Amygdala (tissue), 56 donors: ENCODE data around the gene TFPT.
"Not testable (repeated sequence)": the region's sequence is repeated elsewhere in the genome, so short reads cannot be mapped to it uniquely, and the experiment has no call there.

ENCODE experiments used
- DNase-seq, 56 donors: peaks; one replicate each; lab custom pipeline; 2025; lab: John Stamatoyannopoulos, UW

TFPT gene

DNA sequence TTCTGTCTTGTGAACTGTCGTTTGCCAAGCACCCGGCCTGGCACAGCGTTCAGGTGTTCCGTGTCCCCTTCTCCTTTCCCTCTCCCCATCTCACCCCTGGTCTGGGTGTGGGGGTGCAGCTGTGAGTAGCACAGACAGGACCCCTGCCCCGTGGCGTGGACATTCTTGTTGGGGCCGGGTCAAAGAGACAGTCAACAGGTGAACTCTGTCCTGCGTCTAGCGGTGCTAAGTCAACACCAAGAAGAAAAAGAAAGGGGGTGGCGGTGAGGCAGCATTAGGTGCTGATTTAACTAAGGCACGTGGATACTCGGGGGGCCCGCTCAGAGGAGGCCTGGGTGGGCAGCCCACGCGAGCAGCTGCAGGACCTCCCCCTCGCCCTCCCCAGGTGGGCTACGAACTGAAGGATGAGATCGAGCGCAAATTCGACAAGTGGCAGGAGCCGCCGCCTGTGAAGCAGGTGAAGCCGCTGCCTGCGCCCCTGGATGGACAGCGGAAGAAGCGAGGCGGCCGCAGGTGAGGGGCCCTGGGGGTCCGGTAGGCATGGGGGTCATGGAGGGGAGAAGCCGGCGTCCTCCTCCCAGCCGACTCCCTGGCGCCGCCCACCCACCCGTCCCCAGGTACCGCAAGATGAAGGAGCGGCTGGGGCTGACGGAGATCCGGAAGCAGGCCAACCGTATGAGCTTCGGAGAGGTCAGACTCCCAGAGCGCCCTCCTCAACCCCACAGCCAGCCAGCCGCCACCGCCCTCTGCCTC lies 12.4 kb upstream of the TFPT start:
- no peak for DNase-seq

DNA sequence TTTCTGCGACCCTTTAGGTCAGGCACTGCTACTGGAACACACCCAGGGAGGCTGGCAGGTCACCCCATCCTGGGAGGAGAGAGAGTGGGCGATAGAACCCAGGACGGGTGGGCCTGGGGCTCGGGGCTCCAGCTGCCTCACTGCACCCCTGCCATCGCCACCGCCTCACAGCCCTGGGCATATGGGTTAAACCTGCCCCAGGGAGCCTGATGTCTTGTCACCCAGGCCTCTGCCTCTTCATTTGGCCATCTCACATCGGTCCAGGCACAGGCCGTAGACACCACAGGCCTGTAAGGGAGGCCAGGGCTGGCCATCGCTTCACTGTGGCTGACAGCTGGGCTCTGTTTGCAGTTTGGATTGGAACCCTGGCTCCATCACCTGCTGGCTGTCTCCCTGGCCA lies 10.3 kb upstream of the TFPT start:
- DNase-seq: no peak

DNA sequence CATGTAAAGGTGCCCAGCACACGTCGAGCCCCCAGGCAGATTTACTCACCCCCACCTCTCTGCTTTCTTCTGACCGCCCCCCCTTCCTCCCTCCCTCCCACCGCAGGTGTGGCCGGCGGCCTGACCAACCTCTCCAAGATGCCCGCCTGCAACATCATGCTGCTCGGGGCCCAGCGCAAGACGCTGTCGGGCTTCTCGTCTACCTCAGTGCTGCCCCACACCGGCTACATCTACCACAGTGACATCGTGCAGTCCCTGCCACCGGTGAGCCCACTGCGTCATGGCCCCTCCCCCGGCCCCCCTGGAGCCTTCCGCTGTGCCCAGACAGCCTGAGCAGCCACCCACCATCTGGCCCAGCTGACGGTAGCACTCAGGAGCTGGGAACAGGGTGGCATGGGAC lies 8.9 kb upstream of the TFPT start:
- DNase-seq: no peak

GRCh38 chr19:54123682-54124081 lies 8.2 kb upstream of the TFPT start:
- DNase-seq: no peak

GRCh38 chr19:54121259-54121658 lies 5.8 kb upstream of the TFPT start:
- DNase-seq: no peak

DNA sequence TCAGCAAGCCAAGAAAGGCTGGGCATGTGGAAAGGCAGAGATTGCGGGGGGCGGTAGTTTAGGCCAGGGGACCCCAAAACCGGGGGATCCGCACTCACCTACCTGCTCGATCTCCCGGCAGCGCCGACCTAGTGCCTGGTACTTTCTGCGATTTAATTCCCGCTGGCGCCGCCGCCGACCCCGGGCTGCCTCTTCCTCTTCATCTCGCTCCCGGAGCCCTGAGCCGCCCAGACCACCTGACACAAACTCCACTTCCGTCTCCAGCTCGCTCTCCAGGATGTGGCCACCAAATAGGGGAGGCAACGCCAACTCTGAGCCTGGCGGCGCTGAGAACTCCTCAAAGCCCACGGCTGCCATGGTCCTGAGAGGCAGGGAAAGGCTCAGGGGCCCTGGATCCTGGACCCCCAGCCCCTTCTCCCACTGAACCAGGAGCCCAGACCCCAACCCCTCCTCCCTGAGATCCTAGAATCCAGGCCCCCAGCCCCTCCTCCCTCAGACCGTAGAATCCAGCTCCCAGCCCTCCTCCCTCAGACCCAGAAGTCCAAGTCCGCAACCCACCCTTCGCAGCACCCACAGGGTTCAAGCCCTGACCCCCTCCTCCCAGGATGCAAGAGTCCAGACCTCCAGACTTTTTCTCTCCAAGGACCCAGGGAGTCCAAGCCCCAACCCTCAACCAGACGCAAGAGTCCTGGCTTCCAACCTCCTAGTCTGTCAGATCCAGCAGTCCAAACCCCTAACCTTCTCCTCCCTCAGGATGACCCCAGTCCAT lies 933 bp downstream of the TFPT start:
- peak in 32 of 56 donors; percentile 10 to 66 (median 29) for DNase-seq

GRCh38 chr19:54109651-54110050 lies 5.8 kb downstream of the TFPT start:
- DNase-seq: no peak

GRCh38 chr19:54108496-54108895 lies 7.0 kb downstream of the TFPT start:
- DNase-seq: no peak

GRCh38 chr19:54107876-54108490 lies 7.5 kb downstream of the TFPT start:
- DNase-seq: no peak

DNA sequence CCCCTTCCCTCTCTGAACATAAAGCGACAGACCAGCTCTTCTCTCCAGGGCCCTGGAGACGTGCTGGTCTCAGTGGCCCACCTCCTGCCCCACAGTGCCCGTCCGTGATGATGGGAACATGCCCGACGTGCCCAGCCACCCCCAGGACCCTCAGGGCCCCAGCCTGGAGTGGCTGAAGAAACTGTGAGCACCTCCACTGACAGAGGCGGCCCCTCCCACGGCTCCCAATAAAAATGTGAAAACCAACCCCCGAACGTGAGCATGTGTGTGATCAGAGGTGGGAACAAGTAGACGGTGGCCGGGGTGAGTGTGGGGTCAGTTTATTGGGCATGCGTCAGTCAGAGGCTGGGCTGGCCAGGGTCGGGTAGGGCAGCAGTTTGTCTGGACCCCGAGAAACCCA lies 8.7 kb downstream of the TFPT start:
- DNase-seq: no peak

GRCh38 chr19:54105796-54106195 lies 9.7 kb downstream of the TFPT start:
- no peak for DNase-seq

DNA sequence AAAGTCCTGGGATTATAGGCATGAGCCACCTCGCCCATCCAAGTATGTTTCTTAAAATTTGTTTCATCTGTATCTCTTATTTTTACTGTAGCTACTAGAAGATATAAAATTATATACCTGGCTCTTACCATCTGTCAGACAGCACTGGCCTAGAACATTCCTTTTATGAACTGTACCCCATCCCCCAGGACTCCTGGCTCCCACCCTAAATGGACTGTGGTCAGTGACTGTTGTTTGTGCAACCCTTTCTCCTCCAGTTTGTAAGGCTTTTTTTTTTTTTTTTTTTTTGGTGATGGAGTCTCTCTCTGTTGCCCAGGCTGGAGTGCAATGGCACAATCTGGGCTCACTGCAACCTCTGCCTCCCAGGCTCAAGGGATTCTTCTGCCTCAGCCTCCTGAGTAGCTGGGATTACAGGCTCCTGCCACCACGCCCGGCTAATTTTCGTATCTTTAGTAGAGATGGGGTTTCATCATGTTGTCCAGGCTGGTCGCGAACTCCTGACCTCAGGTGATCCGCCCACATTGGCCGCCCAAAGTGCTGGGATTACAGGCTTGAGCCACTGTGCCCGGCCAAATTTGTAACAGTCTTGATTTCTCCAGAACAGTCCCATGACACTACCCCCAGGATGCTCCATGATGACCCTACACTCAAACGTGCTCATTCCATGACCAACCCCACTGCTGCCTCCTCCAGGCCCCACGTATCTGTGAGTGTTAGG lies 10.3 kb downstream of the TFPT start:
- DNase-seq: no peak

DNA sequence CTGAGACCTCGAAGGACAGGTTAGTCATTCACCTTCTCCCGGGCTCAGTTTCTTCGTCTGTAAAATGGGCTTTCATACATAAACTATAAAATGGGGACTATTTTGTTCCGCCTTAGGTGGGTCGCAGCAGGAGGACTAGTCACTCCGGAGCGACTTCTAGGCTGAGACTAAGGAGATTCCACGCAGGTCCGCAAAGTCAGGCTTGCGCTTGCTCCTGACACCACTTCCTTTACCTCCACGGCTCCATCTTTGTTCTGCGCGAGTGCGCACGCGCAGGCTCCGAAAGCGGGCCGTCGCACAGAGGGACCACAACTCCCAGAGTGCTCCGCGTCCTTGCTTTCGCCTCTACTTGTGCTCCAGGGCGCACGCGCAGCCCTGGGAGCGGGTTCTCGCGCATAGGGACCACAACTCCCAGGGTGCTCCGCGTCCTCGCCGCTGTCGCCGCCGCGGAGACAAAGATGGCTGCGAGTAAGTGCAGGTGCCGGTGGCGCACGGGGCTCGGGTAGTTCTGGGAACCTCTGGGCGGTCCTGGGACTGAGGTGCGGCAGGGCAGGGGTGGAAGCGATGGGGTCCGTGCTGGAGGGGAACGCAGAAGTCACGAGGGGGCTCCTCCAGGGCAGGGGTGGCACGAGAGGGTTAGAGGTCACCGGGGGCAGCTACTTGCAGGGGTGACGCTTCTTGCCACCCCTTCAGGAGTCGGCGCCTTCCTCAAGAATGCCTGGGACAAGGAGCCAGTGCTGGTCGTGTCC lies 12.9 kb downstream of the TFPT start, which contains the start of gene NDUFA3:
Gene NDUFA3, plus strand, starts transcription at position 435 of the 749 bp plus-strand sequence. Its CDS starts 24 bp downstream, at position 459.
- DNase-seq: peak; percentile 69 to 99 (median 95)

DNA sequence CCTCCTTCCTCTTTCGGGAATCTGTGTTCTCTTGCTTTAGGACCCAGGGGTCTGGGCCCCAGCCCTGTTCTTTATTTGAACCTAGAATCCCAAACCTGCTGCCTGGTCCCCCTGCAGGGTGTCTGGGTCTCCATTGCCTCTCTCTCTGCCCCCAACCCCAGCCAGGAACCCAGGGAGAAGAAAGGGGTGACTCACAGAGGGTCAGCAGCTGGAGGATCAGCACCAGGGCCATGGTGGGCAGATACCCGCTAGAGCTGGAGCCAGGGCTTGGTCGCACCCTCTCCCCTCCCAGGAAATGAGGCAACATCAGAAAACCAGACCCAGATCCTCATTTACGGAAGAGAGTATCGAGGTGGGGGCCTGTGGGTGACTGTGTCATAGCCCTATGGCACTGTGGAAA lies 14.9 kb downstream of the TFPT start, which contains the start of gene OSCAR:
Gene OSCAR, minus strand, starts transcription at position 243 of the 400 bp plus-strand sequence. Its CDS starts 11 bp downstream, at position 232.
- peak in 3 of 56 donors; percentile 8 to 22 (median 13) for DNase-seq

GRCh38 chr19:54099903-54100255 lies 15.6 kb downstream of the TFPT start:
- not testable (repeated sequence) for DNase-seq

GRCh38 chr19:54099190-54099902 lies 16.1 kb downstream of the TFPT start:
- DNase-seq: no peak

DNA sequence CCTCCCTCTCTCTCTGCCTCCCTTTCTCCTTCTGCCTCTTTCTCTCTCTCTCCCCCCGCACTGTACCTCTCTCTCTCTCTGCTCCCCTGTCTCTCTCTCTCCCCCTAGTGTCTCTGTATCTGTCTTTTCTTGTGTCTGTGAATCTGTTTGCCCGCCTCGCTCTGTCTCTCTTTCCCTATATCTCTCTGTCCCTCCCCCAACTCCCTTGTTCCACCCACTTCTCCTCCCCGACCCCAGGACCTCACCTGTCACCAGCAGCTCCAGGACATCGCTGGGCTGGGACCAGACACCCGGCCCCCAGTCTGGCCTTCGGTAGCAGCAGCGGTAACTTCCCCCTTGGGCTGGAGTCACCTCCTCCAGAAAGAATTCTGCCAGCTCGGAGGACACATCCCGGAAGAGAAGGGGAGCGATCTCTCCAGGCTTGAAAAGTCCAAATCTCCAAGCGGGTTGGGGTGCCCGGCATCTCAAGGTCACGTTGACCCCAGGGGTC lies 18.8 kb downstream of the TFPT start:
- peak in 1 of 56 donors; percentile 3 for DNase-seq

- DNase-seq: peak in 4 of 56 donors; percentile 2 to 39 (median 16)
Measured at GRCh38 chr19:54095859-54096616, 19.4 kb downstream of the TFPT start.
